Measurements from ENCODE around the gene MAP2K3.
"Not testable (repeated sequence)": the region's sequence is repeated elsewhere in the genome, so short reads cannot be mapped to it uniquely, and the experiment has no call there.

Gene MAP2K3

DNA sequence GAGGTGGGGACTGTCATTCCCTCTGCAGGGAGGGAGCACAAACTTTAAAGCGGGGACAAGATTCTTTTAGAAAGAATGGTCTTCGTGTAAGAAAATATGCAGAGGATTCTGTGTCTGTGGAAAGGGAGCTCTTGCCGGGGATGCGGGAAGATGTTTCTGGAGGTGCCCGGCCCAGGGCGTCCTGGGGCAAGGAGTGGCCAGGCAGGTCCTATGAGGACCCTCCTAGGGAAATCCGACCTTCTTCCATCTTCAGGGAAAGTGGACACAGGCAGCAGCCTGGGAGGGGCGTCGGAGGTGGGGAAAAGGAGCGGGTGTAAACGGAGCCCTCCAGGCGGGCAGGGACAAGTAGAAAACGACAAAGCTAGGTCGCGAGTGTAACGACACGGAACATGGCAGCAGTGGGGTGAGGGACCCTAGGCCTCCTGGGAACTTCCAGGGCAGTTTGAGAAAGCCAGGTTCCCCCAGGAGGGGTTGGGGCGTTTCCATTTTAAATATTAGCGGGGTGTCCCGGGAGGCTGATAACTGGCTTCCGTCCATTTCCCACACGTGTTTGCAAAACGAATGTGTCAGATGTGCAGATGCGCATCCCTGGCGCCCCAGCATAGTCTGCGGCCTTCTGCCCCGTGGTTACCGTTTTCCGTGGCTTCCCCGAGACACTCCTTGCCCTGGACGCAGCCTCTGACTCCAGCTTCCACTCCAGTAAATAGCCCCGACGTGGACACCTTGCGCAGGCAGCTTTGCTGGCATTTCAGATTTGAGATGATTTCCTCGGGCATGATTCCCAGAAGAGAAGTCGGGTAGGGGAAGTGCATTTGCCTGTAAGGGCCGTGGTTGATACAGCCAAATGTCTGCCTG lies 39.0 kb downstream of the MAP2K3 start:
- DNase-seq (ENCODE audit: low read depth): not testable (repeated sequence)

DNA sequence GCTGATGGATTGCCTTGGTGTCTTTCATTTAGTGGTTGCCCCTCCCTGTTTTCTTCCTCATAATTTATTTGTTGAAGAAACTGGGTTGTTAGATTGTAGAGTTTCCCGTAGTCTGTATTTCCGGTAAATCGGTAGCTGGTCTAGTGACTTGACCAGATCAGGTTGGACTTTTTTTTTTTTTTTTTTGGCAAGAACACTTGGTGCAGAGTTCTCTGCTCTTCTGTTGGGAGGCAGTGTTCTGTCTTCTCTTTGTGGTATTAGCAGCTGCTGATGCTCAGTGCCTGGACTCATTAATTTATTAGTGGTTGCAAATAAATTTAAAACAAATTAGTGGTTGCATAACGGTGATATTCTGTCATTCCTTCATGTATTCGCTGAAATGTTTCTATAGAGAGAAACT lies 40.2 kb downstream of the MAP2K3 start:
- DNase-seq (ENCODE audit: low read depth): not testable (repeated sequence)

More for the DNA sequence above, 39.0 kb downstream of the MAP2K3 start:
- H3K4me3 ChIP-seq (ENCODE audit: low read depth, low read length): peak overlapping the region; percentile 61

DNA sequence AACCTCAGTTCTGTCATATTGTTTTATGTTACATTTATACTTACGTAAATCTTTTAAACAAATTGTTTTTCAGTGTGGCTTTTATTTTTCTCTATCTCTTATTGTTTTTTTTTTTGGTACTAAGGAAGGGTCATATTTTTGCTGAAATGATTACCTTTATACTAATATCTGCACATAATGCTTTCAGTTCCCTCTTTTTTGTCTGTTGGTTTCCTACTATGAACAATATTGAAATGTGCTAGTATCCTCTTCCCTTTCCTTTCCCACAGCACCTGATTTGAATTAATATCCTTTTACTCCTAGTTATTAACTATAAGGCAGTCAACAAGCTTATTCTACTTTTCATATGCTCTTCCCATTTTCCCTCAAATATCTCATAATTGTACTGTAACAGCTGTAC lies 43.4 kb downstream of the MAP2K3 start:
- DNase-seq (ENCODE audit: low read depth): not testable (repeated sequence)

More for the DNA sequence above, 40.2 kb downstream of the MAP2K3 start:
- H3K4me3 ChIP-seq (ENCODE audit: low read depth, low read length): not testable (repeated sequence)

GRCh38 chr17:21328778-21329177 lies 44.3 kb downstream of the MAP2K3 start:
- not testable (repeated sequence) for H3K4me3 ChIP-seq (ENCODE audit: low read depth, low read length); DNase-seq (ENCODE audit: low read depth)

More for the DNA sequence above, 43.4 kb downstream of the MAP2K3 start:
- H3K4me3 ChIP-seq (ENCODE audit: low read depth, low read length): not testable (repeated sequence)

GRCh38 chr17:21330436-21331160 lies 46.1 kb downstream of the MAP2K3 start:
- TF ChIP-seq CTCF (IDR thresholded peaks at IDR 0.05; ENCODE audit: control insufficient read depth, extremely low read depth, insufficient read depth): no peak
- no peak for DNase-seq (ENCODE audit: low read depth)
- no peak overlapping the region for H3K4me3 ChIP-seq (ENCODE audit: low read depth, low read length)

GRCh38 chr17:21336541-21337294 lies 52.2 kb downstream of the MAP2K3 start:
- H3K4me3 ChIP-seq (ENCODE audit: low read depth, low read length): not testable (repeated sequence)

GRCh38 chr17:21337981-21338625 lies 53.6 kb downstream of the MAP2K3 start:
- not testable (repeated sequence) for DNase-seq (ENCODE audit: low read depth); H3K4me3 ChIP-seq (ENCODE audit: low read depth, low read length)

More at GRCh38 chr17:21336541-21337294, 52.2 kb downstream of the MAP2K3 start:
- not testable (repeated sequence) for DNase-seq (ENCODE audit: low read depth)

DNA sequence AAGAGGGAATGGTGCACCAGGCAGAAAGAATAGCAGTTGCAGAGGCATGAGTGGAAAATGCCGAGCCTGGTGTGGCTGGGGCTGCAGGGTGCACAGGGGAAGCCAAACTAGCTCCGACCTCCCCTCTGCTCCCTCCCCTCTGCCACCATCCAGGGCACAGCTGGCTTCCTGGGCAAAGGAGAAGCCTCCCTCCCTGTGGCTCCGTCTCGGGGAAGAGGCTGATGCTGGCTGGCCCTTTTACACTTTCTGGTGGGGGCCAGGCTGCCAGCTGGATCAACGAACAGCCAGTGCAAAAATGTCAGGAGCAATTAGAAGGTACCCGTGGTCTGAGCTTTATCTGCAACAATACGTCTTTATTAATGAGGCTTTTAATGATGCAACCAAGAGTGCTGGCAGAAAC lies 54.5 kb downstream of the MAP2K3 start:
- TF ChIP-seq CTCF (IDR thresholded peaks at IDR 0.05; ENCODE audit: control insufficient read depth, extremely low read depth, insufficient read depth): no peak
- no peak overlapping the region for H3K4me3 ChIP-seq (ENCODE audit: low read depth, low read length)
- no peak for DNase-seq (ENCODE audit: low read depth)

DNA sequence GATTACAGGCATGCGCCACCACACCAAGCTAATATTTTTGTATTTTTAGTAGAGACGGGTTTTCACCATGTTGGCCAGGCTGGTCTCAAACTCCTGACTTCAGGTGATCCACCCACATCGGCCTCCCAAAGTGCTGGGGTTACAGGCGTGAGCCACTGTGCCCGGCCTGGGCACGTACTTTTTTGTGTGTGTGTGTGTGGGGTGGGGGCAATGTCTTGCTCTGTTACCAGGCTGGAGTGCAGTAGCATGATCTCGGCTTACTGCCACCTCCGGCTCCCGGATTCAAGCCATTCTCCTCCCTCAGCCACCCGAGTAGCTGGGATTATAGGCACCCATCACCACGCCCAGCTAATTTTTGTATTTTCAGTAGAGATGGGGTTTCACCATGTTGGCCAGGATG lies 55.1 kb downstream of the MAP2K3 start:
- DNase-seq (ENCODE audit: low read depth); H3K4me3 ChIP-seq (ENCODE audit: low read depth, low read length): not testable (repeated sequence)

GRCh38 chr17:21340407-21340806 lies 55.9 kb downstream of the MAP2K3 start:
- H3K4me3 ChIP-seq (ENCODE audit: low read depth, low read length); DNase-seq (ENCODE audit: low read depth): not testable (repeated sequence)

GRCh38 chr17:21341279-21341678 lies 56.8 kb downstream of the MAP2K3 start:
- H3K4me3 ChIP-seq (ENCODE audit: low read depth, low read length); DNase-seq (ENCODE audit: low read depth): not testable (repeated sequence)

DNA sequence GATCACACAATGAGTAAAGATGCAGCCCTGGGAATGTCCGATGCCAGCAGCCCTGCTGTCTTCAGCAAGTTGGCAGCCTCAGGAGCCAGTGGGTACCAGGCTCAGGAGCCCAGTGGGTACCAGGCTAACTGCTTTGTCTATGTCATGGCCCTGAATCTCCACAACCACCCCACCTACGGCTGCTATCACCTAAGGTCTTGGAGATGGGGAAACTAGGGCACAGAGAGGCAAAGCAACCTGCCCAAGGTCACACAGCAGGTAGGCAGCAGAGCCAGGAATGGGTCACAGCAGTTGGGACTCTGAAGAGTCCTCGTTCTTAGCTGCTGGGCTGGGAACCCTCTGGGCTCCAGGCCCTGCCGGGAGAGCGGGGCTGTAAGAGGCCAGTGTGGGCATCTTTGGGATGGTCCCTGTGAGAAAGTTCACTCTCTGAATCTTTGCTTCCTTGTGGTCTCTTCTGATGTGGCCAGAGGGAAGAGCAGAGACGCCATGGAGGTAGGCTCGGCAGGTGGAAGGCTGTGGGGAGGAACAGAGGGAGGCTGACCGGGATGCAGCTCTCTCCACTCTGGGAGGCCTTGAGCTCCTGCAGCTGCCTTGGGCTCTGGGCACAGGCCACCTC lies 57.5 kb downstream of the MAP2K3 start:
- not testable (repeated sequence) for DNase-seq (ENCODE audit: low read depth)

GRCh38 chr17:21343061-21343949 lies 58.8 kb downstream of the MAP2K3 start:
- H3K4me3 ChIP-seq (ENCODE audit: low read depth, low read length); DNase-seq (ENCODE audit: low read depth): not testable (repeated sequence)

More for the DNA sequence above, 57.5 kb downstream of the MAP2K3 start:
- not testable (repeated sequence) for H3K4me3 ChIP-seq (ENCODE audit: low read depth, low read length)

DNA sequence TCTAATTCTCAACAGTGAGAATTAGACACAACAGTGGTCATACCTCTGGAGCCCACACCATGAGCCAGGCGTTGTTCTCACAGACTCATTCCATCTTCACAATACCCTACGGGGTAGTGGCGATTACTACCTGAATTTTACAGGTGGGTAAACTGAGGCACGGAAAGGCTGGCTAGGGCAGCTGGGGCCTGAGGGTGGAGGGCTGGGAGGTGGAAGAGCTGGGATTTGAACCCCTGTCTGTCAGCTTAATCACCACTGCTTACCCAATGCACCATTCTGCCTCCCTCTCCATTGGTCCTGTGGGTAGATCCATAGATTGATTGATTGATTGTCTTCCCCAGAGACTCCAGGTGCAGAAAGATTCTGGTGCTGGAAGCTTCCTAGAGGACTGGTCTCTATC lies 60.3 kb downstream of the MAP2K3 start:
- not testable (repeated sequence) for H3K4me3 ChIP-seq (ENCODE audit: low read depth, low read length); DNase-seq (ENCODE audit: low read depth)
